GM18519 (cell line): Measurements from ENCODE around the gene USP22.

ENCODE experiments used
- ATAC-seq: cut with Tn5 transposase; IDR thresholded peaks from one replicate; pipeline ENCODE4 v1.9.1; 2021; ENCODE audit warnings: mild to moderate bottlenecking, moderate library complexity; ENCODE audit not compliant: unreplicated experiment, low FRiP score

USP22 gene

DNA sequence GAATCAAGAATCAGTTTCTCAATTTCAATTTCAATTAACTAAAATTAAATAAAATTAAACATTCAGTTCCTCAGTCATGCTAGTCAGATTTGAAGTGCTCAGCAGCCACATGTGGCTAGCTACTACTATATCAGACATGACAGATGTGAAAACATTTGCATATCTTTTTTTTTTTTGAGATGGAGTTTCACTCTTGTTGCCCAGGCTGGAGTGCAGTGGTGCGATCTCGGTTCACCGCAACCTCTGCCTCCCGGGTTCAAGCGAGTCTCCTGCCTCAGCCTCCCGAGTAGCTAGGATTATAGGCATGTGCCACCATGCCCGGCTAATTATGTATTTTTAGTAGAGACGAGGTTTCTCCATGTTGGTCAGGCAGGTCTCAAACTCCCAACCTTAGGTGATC is 10.2 kb upstream of the USP22 start:
- ATAC-seq = peak; percentile 65

DNA sequence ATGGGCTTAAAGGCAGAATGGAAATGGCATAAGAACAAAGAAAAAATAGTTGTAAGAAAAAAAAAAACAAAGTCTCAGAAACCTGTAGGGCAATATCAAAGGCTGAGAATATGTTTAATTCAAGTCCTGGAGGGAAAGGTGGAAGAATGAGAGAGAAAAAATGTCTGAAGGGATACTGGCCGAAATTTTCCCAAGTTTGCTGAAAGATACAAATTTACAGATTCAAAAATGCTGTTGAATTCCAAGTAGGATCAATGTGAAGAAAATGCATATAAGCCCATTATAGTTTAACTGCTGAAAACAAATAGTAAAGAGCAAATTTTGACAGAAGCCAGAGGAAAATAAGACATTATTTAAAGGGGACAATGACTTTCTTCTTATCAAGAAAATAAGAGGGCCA is 6.6 kb upstream of the USP22 start:
- ATAC-seq = no peak

DNA sequence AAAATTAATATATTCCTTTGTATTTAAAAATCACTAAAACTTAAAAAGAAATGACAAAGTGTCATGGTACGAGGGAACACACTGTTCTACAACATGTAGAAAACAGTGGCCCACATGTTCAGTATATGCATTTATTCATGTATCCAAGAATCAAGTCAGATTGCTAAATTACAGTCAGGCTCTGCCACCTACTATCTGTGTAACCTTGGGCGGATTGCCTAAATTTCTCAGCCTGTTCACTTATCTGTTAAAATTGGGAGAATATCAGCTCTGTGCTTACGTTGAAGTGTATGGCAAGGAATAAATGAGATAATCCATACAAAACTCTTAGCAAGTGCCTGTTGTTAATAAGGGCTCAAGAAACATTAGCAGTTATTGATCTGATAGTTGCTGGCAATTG is 3.4 kb upstream of the USP22 start:
- no peak for ATAC-seq

DNA sequence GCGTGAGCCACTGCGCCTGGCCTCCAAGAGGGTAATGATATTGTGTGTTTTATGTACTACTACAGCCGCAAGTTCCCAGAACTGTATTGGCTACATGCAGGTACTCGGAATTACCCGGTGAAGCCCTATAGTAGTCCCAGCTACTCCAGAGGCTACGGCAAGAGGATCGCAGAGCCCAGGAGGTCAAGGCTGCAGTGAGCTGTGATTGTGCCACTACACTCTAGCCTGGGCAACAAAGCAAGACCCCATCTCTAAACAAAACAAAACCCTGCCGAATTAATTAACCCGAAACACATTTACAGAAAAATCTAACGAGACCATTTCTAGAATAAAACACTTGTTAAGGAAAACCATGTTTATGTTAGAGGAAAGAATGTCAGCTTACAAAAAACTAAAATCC is 2.2 kb upstream of the USP22 start:
- ATAC-seq = no peak

DNA sequence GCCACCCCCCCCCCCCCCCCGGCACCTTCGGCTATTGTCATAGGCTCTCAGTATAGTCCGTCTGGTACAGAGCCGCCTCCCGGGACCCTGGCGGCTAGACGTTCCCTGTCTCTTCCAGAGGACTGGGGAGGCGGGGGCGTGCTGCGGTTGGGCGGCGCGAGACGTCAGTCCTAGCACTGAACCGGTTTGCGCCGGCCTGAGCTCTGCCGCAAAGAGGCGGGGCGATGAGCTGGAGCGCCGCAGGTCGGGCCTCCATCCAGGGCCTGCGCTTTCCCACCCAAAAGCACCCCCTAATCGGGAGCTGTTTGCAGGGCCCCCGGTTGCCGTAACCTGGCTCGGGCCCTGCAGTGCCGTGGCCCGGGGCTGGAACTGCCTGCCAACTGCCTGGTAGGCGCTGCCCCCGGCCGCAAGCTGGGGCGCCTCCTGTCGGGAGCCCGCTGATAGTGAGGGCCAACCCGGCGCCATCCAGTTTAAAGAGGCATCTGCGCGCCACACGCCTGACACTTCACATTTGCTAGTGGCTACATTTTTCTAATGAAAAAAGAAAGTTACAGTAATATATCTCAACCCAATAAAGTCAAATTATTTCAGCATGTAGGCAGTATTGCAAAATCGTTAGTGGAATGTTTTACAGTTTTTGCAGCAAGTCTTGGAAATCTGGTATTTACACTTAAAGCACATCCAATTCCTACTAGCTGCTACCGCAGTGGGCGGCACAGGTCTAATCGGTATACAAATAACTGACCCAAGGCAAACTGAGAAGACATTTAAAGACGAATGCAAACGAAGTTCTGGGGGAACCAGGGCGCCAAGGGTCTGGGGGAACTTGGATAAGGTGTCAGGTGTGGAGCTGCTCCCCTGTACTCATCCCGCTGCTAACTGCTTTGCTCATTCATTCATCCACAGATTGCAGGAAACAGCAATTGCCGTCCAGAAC is 753 bp upstream of the USP22 start:
- ATAC-seq = peak; percentile 83

DNA sequence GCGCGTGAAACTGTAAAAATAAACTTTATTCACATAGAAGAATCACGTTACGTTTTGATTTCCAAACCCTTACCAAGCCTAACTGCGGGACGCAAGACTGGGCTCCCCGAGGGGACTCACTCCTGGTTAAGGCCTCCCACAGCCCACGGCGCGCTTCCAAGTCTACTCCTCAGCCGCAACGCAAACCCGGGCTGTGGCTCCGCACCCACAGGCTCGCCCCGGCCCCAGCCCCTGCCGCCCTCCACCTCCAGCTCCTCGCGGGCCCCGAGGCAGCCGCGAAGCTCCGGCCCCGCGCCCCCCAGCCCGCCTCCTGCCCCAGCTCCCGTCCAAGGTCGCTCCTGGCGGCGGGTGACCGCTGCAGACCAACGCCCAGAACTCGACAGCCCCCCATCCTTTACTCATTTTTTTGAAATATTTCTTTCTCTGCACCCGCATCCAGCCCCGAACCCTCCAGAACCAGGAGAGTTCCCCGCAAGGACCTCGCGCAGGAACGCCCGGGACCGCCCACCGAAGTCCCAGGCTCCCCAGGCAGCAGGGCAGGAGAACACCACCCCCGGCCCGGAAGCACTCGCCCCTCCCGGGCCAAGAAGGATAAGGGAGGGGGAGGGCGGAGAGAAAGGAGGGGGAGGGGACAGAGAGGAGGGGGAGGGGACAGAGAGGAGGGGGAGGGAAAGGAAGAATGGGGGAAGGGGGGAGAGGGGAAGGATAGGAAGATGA is 912 bp downstream of the USP22 start:
- no peak for ATAC-seq

DNA sequence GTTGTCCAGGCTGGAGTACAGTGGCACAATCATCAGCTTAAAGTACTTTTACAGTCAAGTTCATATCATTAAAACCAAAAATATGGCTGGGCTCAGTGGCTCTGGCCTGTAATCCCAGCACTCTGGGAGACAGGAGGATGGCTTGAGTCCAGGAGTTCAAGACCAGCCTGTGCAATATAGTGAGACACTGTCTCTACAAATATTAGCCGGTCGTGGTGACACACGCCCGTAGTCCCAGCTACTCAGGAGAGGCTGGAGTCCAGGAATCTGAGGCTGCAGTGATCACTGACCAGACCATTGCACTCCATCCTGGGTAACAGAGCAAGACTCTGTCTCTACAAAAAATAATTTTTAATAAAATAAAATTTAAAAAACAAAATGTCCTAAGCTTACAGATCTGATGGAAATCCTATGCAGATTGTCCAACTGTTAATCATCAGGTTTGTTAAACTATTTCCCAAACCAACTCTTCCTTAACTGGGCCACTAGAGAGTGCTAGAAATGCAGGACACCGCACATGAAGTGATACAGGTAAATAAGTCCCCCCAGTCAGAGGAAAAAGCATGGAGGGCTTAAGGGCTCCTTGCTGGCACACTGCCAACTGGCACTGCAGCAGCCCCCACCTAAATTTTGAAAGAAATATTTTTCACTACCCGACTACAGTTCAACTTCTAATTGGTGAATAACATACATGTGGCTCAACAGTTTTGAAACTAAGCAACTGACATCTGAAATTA is 2.8 kb downstream of the USP22 start:
- ATAC-seq = no peak

DNA sequence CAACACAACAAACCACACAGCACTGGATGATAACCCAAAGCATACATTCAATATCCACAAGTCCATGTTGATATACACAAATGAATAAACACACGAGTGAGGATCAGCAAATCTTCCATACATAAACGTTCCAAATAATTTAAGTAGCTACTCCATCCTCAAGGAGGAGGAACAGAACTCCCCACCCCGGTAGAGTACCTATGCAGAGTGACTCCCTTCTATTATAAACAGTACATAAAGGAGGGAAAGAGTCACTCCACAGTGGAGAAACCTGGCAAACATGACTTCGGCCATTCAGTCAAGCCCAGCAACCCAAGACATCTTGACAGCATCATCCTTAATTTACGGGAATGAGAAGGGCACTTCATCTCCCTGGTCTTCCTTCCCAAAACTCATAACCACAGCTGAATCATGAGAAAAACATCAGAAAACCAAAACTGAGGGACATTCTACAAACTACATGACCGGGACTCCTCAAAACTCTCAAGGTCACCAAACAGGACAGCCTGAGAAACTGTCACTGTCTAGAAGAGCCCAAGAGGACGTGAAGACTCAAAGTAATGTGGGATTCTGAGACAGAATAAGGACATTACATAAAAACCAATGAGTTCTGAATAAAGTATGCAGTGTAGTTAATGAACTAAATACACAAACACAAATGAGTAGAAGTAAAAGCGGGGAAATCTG is 5.6 kb downstream of the USP22 start:
- ATAC-seq = no peak

DNA sequence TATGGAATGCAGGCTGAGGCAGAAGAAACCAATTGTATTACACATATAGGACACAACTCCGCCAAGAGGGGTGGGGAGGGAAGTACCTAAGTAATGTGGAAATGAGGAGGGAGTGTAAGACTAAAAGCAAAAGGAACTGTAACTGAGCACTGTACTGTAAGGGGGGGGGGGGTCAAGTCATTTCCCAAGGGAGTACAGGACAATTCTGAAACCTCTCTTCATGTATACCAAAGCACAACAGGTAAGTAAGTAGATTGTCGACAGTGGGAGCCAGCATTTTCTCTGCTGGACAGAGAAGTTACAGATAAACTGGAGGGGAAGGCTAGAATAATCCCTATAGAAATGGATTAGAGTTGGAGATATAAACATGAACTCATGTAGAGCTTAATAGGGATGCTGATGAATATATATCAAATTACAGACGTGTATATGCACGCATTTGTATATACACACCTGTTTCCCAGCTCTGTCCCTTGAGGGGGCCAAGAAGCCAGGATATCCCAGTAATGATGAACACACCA is 6.4 kb downstream of the USP22 start:
- ATAC-seq = no peak

DNA sequence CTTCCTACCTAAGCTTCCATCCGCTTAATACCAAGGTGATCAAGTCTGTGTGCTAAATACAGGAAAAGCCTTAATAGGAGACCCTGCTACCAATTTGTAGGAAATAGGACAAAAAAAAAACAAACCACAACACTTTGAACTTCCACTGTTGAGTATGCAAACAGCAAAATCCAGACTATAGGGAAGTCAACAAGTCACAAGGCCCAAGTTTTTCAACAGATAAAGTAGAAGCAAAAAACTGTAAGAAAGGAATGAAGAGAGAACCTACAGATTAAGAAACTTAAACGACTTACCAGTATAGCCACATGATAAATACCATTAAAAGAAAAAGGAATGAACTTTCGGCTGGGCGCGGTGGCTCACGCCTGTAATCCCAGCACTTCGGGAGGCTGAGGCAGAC is 7.4 kb downstream of the USP22 start:
- no peak for ATAC-seq

DNA sequence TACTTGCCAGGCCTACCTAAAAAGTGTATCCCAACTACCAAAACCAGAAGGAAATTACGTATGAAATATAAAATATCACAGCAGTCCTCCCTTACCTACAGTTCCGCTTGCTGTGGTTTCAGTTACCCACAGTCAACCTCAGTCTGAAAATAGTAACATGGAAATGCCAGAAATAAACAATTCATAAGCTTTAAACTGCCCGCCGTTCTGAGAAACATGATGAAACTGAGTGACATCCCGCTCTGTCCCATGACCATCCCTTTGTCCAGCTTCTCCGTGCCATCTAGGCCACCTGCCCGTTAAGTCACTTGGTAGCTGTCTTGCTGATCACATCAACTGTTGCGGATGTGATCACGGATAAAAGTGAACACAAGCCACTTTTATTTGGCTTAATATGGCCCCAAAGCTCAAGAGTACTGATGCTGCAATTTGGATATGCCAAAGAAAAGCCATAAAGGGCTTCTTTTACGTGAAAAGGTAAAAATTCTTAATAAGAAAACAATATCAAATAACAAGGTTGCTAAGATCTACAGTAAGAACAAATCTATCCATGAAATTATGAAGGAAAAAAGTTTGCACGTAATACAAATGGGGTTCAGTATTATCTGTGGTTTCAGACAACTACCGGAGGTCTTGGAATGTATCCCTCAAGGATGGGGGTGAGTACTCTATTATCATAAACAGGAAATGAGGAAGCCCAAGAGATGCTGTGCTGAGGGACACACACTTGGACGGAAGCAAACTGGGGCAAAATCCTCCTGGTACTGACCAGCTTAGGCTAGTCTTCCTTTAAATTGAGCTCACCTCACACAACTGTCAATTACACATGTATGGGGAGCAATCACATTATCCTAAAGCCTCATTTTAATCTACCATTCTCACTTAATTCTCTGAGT is 8.2 kb downstream of the USP22 start:
- no peak for ATAC-seq

DNA sequence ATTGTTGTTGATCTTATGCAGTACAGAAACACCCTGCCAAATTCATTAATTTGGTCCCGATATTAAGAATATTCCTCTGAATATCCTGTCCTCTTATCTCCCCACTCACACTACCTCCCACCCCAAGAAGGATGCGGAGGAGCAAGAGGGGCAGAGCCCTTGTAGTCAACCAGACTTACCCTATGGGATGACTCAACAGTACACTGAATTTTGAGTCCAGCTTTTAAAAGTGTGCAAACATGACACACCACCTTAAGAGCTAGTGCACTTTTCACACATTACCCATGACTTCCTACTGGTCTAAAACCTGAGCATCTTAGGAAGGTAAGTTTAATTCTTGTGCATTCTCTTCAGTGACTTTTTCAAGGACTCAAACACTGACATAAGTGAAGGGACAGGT is 9.5 kb downstream of the USP22 start:
- no peak for ATAC-seq

DNA sequence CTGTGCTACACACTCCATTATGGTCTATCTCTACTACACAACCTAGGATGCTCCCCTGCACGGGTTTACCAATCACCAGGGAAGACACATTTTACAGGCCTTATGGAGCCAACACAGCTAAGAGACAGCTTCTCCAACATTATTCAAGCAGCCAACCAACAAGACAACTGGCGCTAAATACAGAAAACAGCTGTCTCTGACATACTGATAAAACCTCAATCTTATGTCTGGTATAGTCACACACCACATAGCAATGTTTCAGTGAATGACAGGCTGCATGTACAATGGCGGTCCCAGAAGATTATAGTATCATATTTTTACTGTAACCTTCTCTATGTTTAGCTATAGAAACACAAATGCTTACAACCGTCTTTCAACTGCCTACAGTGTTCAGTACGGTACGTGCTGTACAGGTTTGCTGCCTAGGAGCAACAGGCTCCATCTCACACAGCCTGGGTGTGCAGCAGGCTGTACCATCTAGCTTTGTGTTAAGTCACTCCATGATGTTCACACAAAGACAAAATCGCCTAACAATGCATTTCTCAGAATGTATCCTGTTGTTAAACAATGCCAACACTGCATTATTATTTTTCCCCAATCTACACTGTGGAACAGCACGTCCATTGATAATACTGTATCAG is 10.9 kb downstream of the USP22 start:
- no peak for ATAC-seq

DNA sequence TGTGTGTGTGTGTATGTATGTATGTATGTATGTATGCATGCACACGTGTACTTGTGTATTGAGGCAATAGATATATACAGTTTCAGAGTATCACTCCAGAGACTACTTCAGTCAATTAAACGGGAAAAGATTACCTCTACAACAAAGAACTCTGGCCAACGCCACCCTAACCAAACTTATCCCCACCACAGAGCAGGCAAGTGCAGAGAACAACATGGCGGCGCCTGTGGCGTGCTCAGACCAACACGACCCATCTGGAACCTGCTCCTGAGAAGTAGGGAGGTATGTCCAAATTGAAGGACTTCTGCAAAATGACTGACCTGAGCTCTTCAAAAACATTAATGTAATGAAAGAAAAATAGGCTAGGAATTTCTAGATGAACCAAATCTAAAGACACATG is 12.4 kb downstream of the USP22 start:
- ATAC-seq = no peak

DNA sequence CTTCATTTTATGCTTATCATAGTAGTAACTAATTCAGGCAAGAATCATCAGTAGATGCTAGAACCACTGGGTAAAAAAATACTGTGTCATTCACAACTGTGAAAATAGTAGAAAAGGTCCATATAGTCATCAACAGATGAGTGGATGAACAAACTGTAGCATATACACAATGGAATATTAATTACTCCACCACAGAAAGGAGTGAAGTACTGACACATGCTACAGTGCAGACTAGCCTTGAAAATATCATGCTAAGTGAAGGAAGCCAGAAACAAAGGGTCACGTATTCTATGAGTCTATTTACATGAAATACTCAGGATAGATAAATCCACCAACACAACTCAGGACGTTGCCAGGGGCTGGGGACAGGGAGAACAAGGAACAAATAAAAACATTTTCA is 13.3 kb downstream of the USP22 start:
- no peak for ATAC-seq

DNA sequence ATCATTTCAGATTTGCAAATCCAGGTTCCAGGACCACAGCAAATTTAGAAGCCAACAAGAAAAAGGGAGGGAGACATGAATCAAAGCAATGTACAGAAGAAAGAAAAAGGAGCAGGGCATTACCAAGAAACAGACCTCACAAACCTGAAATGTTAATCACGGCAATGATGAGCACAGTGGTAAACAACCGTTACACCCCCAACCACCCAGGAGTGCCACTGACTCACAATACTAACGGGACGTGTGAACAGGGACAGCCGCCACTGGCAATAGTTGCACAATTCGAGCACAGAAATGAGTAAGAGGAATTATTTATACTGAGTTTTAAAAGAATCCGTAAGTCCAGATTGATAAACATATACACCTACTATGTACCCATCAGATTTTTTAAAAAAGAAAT is 13.8 kb downstream of the USP22 start:
- no peak for ATAC-seq

DNA sequence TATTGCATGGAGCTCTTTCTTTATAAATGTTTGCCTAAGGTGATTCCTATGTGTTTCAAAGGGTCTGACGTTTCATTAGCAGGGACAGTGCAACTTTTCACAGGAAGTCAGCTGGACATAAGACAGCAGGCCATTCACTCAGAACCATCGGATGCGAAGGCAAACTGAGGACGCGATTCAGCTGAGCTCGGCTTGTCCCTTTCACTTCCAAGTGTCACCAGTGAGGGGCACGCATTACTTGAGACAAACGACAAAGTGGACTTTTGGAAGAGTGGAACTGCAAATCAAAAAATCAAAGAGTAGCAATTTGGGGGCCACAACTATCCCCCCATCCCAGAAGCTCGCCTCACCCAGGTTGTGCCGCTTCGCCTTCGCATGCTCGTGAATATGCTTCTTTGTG is 14.6 kb downstream of the USP22 start:
- ATAC-seq = no peak

DNA sequence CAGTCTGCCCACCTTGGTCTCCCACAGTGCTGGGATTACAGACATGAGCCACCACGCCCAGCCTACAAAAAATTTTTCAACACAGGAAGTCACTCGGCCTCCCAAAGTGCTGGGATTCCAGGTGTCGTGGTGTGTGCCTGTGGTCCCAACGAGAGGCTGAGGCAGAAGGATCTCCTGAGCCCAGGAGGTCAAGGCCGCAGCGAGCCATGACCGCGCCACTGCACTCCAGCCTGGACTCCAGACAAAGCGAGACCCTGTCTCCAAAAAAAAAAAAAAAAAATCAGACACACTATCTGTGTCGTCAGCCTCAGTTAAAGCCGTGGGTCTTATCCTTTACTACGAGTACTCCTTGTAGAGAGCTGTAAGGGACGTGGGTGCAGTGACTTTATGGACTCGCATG is 15.8 kb downstream of the USP22 start:
- ATAC-seq = no peak

DNA sequence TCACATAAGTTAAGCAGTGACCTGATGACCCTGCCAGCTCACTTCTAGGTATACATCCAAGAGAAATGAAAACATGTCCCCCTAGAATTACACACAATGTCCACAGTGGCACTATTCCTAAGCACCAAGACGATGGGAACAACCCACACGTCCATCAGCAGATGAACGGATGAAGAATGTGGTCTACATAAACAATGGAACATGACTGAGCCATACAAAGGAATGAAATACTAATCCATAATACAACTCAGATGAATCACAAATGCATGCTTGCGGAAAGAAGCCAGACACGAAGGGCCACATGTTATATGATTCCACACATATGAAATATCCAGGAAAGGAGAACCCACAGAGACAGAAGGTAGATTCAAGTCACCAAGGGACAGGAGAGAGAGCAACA is 17.4 kb downstream of the USP22 start:
- ATAC-seq = no peak
